NCI-H345 treated with DMSO at 0.1 percent for 48 hours (cell line): ENCODE results near the gene RUNX1.

Source experiments
- DNase-seq: peaks from one replicate; lab custom pipeline; 2025; ENCODE audit not compliant: unreplicated experiment; lab: John Stamatoyannopoulos, UW

Gene RUNX1

GRCh38 chr21:34927992-34928391 is 121.1 kb downstream of the RUNX1 start:
- no peak for DNase-seq

- no peak for DNase-seq
Measured at GRCh38 chr21:34926803-34927467, 122.2 kb downstream of the RUNX1 start.

- DNase-seq = no peak
Measured at GRCh38 chr21:34925597-34925996, 123.5 kb downstream of the RUNX1 start.

- no peak for DNase-seq
Measured at GRCh38 chr21:34924771-34925419, 124.2 kb downstream of the RUNX1 start.

GRCh38 chr21:34924194-34924593 is 124.9 kb downstream of the RUNX1 start:
- no peak for DNase-seq

- no peak for DNase-seq
Measured at GRCh38 chr21:34923626-34924025, 125.5 kb downstream of the RUNX1 start.

- no peak for DNase-seq
Measured at GRCh38 chr21:34923202-34923601, 125.9 kb downstream of the RUNX1 start.

- no peak for DNase-seq
Measured at GRCh38 chr21:34922479-34922878, 126.6 kb downstream of the RUNX1 start.

- DNase-seq = no peak
Measured at GRCh38 chr21:34921151-34921550, 128.0 kb downstream of the RUNX1 start.

GRCh38 chr21:34919406-34919805 is 129.7 kb downstream of the RUNX1 start:
- DNase-seq = no peak

- DNase-seq = no peak
Measured at GRCh38 chr21:34916446-34916845, 132.7 kb downstream of the RUNX1 start.

- no peak for DNase-seq
Measured at GRCh38 chr21:34915364-34915841, 133.7 kb downstream of the RUNX1 start.

GRCh38 chr21:34914239-34914638 is 134.9 kb downstream of the RUNX1 start:
- DNase-seq = no peak

GRCh38 chr21:34913811-34914210 is 135.3 kb downstream of the RUNX1 start:
- no peak for DNase-seq

GRCh38 chr21:34912022-34912945 is 136.8 kb downstream of the RUNX1 start:
- no peak for DNase-seq

- no peak for DNase-seq
Measured at GRCh38 chr21:34911360-34911759, 137.7 kb downstream of the RUNX1 start.

GRCh38 chr21:34910396-34910795 is 138.7 kb downstream of the RUNX1 start:
- DNase-seq = no peak

- no peak for DNase-seq
Measured at GRCh38 chr21:34909492-34910292, 139.4 kb downstream of the RUNX1 start.

GRCh38 chr21:34908419-34909055 is 140.6 kb downstream of the RUNX1 start:
- no peak for DNase-seq
